Panc1 (cell line): ENCODE measurements around the gene SDK2. TPM values are rescaled to one million over a fixed set of nuclear protein-coding genes. Genes with fewer than 3 reads are reported as not detected.

Experiments
- ATAC-seq: fragments of 200-7000 bp; cut with Tn5 transposase; 2 replicates; pipeline ENCODE4 v1.9.1; 2020; ENCODE audit warnings: mild to moderate bottlenecking, moderate library complexity
- BruUV-seq: library from RNA; stranded (reverse); fragments of 400-500 nt; replicated peaks from 2 replicates; lab custom pipeline; 2021; lab: Mats Ljungman, UMichigan
- CTCF ChIA-PET: fragments of 300-600 bp; sonication (Branson Sonifier 250); formaldehyde crosslinking; loops from one replicate; lab custom pipeline; 2022; ENCODE audit warnings: antibody characterized with exemption; lab: Charles Lee
- POLR2A ChIA-PET: fragments of 300-600 bp; sonication (Branson Sonifier 250); formaldehyde crosslinking; loops from one replicate; lab custom pipeline; 2022; ENCODE audit warnings: antibody characterized with exemption; lab: Charles Lee
- DNase-seq: peaks from one replicate; pipeline ENCODE4 v3.0.0-alpha.2; 2010; ENCODE audit warnings: low read depth, low spot score
- H3K27ac ChIP-seq: 2 replicates; pipeline ENCODE4 v1.5.1; 2011; ENCODE audit warnings: mild to moderate bottlenecking, low read length, inconsistent platforms
- H3K27me3 ChIP-seq: fragments of 200-500 bp; sonication (Bioruptor generic); 2 replicates; pipeline ENCODE4 v1.6.0; 2014; ENCODE audit warnings: low read length, inconsistent platforms; ENCODE audit not compliant: control insufficient read depth, insufficient read depth
- H3K36me3 ChIP-seq: fragments of 200-500 bp; sonication (Bioruptor generic); 2 replicates; pipeline ENCODE4 v1.5.1; 2014; ENCODE audit warnings: inconsistent platforms, mild to moderate bottlenecking, low read length, moderate library complexity; ENCODE audit not compliant: control insufficient read depth, insufficient read depth
- H3K4me1 ChIP-seq: 2 replicates; pipeline ENCODE4 v1.5.1; 2011; ENCODE audit warnings: inconsistent platforms, mild to moderate bottlenecking, low read length, moderate library complexity; ENCODE audit not compliant: control insufficient read depth, insufficient read depth
- H3K4me3 ChIP-seq, 2 experiments: 2 replicates each; pipeline ENCODE4 v1.5.1; 2011 to 2012; ENCODE audit warnings: low read depth in 2 of 2, low read length in 2 of 2, mild to moderate bottlenecking in 2 of 2, inconsistent platforms in 1 of 2, moderate library complexity in 1 of 2
- H3K9me3 ChIP-seq: fragments of 200-500 bp; sonication (Bioruptor generic); 2 replicates; pipeline ENCODE4 v1.5.1; 2014; ENCODE audit warnings: low read depth, mild to moderate bottlenecking, inconsistent platforms, low read length, moderate library complexity; ENCODE audit not compliant: control insufficient read depth, insufficient read depth
- CTCF ChIP-seq: fragments of 450-650 bp; IDR thresholded peaks from 2 replicates; pipeline ENCODE4 v1.5.1; 2017; ENCODE audit warnings: mild to moderate bottlenecking
- POLR2AphosphoS5 ChIP-seq: IDR thresholded peaks from 2 replicates; pipeline ENCODE4 v1.6.1; 2012; ENCODE audit warnings: mild to moderate bottlenecking, low read depth, low read length, moderate library complexity
- REST ChIP-seq, 2 experiments: IDR thresholded peaks; 2 replicates each; pipeline ENCODE4 v1.6.1; 2011 to 2012; ENCODE audit warnings: low read depth in 2 of 2, control low read depth in 1 of 2, low read length in 1 of 2, mild to moderate bottlenecking in 1 of 2, moderate library complexity in 1 of 2; ENCODE audit not compliant: insufficient read depth in 1 of 2
- SIN3A ChIP-seq: IDR thresholded peaks from 2 replicates; pipeline ENCODE4 v1.6.1; 2012; ENCODE audit warnings: low read depth, mild to moderate bottlenecking, low read length, moderate library complexity, borderline replicate concordance; ENCODE audit not compliant: insufficient read depth
- TCF7L2 ChIP-seq: IDR thresholded peaks from 2 replicates; pipeline ENCODE4 v1.6.1; 2011; ENCODE audit warnings: mild to moderate bottlenecking, low read depth, low read length, inconsistent platforms
- in situ Hi-C: cut with HindIII; loops from 2 replicates; pipeline ENCODE4 v1.10.0; 2016; ENCODE audit warnings: low sequenced_read_pairs, low pct_unique_long_range_greater_than_20kb
- intact Hi-C: fragments of 100-400 bp; cut with micrococcal nuclease; formaldehyde crosslinking; loops from one replicate; pipeline ENCODE4 v1.10.0; 2022; ENCODE audit not compliant: unreplicated experiment
- total RNA-seq: library from RNA; stranded (reverse); gene quantifications from one replicate; pipeline ENCODE4 v1.2.1, GENCODE V29; 2021; ENCODE audit not compliant: unreplicated experiment

The SDK2 gene
- total RNA-seq, 1 experiment from 2014 or later = 0.41 TPM

- in situ Hi-C loops = no loop called here
- TF ChIP-seq REST (IDR thresholded peaks at IDR 0.05; ENCODE audit: insufficient read depth in 1 of 2, low read depth in 2 of 2, low read length in 1 of 2) = no peak
- no peak for TF ChIP-seq TCF7L2
- no peak for TF ChIP-seq POLR2AphosphoS5
- TF ChIP-seq SIN3A = no peak
- TF ChIP-seq CTCF = no peak; the same call in 1 of the 2 replicates
- ATAC-seq = peak; percentile 90
- no peak overlapping the region for H3K27ac ChIP-seq
- no peak for DNase-seq
- no peak overlapping the region for H3K4me3 ChIP-seq
- no peaks in the 10 kb centered on the region for H3K4me1 ChIP-seq
- no TSS peak for BruUV-seq
- POLR2A ChIA-PET = interaction anchor here (0.6 to 0.7 kb wide), 3 partner anchors 10 to 769 kb away, joined by 3 to 9 read pairs (median 7); no protein-coding TSS in a partner anchor
- no peaks in the 10 kb centered on the region for H3K9me3 ChIP-seq
- intact Hi-C loops = loop anchor here (10.0 kb wide), 1 partner anchor 224 kb away; the partner anchor contains the start of gene SDK2
- CTCF ChIA-PET = interaction anchor here (0.6 to 0.8 kb wide), 4 partner anchors 9 to 1039 kb away, joined by 3 to 7 read pairs (median 4); no protein-coding TSS in a partner anchor
- no peaks in the 10 kb centered on the region for H3K27me3 ChIP-seq
- H3K36me3 ChIP-seq = no peaks in the 10 kb centered on the region
These were observed 223.3 kb downstream of the SDK2 start for GRCh38 chr17:73420897-73421296.

GRCh38 chr17:73419881-73420280, 224.4 kb downstream of the SDK2 start:
- no peak for DNase-seq
- no peak for TF ChIP-seq TCF7L2
- no peak for TF ChIP-seq SIN3A
- no peak for TF ChIP-seq CTCF
- no peak for TF ChIP-seq POLR2AphosphoS5
- TF ChIP-seq REST (IDR thresholded peaks at IDR 0.05; ENCODE audit: insufficient read depth in 1 of 2, low read depth in 2 of 2, low read length in 1 of 2) = no peak
- Histone ChIP-seq H3K4me1 (no peaks in the 10 kb centered on the region), H3K9me3 (no peaks in the 10 kb centered on the region), H3K27ac (no peak overlapping the region), H3K36me3 (no peaks in the 10 kb centered on the region), H3K4me3 (no peak overlapping the region), H3K27me3 (no peaks in the 10 kb centered on the region)
- intact Hi-C loops = loop anchor here (10.0 kb wide), 1 partner anchor 225 kb away; the partner anchor contains the start of gene SDK2
- CTCF ChIA-PET = interaction anchor here (0.8 kb wide), 1 partner anchor 741 kb away, joined by 5 read pairs; no protein-coding TSS in a partner anchor
- in situ Hi-C loops = no loop called here
- no TSS peak for BruUV-seq
- POLR2A ChIA-PET = no interaction called here
- no peak for ATAC-seq
